ENCODE results near the gene NNT.
"Not testable (repeated sequence)": the region's sequence is repeated elsewhere in the genome, so short reads cannot be mapped to it uniquely, and the experiment has no call there.

NNT gene

GRCh38 chr5:43602461-43603343 is at the start of gene NNT:
Gene NNT, plus strand, starts transcription at chr5:43603180. Its CDS starts 6,016 bp downstream, at chr5:43609196.
- Histone ChIP-seq H3K27me3 (ENCODE audit: insufficient read depth, low read length) (no peaks in the 10 kb centered on the region), H3K9me3 (ENCODE audit: low read length) (no peaks in the 10 kb centered on the region), H3K4me1 (ENCODE audit: insufficient read depth, low read length) (peaks cover 17% of the 10 kb centered on the region), H3K4me3 (ENCODE audit: low read length) (peak within 1 kb of the TSS; percentile 96), H3K36me3 (ENCODE audit: insufficient read depth, low read length) (peaks cover 4% of the 10 kb centered on the region), H2AFZ (ENCODE audit: low read depth, low read length) (peak within 1 kb of the TSS; percentile 84)

- peaks cover 68% of the 10 kb centered on the region for H3K36me3 ChIP-seq (ENCODE audit: insufficient read depth, low read length)
- no peaks in the 10 kb centered on the region for H3K27me3 ChIP-seq (ENCODE audit: insufficient read depth, low read length)
- H3K4me3 ChIP-seq (ENCODE audit: low read length) = no peak overlapping the region
Measured at GRCh38 chr5:43553381-43553780, 49.6 kb upstream of the NNT start.

DNA sequence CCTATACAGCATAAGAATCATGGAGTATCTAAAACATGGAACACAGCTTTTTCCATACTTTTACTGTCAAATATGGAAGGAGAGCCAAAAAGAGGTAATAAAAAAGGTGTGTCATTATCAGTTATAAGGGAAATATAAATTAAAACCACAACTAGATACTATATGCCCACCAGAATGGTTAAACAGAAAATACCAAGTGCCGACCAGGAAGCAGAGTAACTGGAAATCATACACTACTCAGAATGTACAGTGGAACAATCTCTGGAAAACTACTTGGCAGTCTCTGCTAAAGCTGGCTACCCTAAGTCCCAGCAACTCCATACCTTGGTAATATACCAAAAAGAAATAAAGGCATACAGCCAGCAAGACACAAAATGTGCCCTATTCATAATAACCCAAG is 48.5 kb upstream of the NNT start:
- Histone ChIP-seq H3K4me3 (ENCODE audit: low read length) (peak overlapping the region; percentile 81), H3K27me3 (ENCODE audit: insufficient read depth, low read length) (no peaks in the 10 kb centered on the region), H2AFZ (ENCODE audit: low read depth, low read length) (no peak overlapping the region), H3K36me3 (ENCODE audit: insufficient read depth, low read length) (peaks cover 59% of the 10 kb centered on the region), H3K4me1 (ENCODE audit: insufficient read depth, low read length) (peaks cover 27% of the 10 kb centered on the region), H3K9me3 (ENCODE audit: low read length) (peaks cover 1% of the 10 kb centered on the region)

More at GRCh38 chr5:43553381-43553780, 49.6 kb upstream of the NNT start:
- peaks cover 1% of the 10 kb centered on the region for H3K9me3 ChIP-seq (ENCODE audit: low read length)
- peaks cover 27% of the 10 kb centered on the region for H3K4me1 ChIP-seq (ENCODE audit: insufficient read depth, low read length)
- no peak overlapping the region for H2AFZ ChIP-seq (ENCODE audit: low read depth, low read length)

DNA sequence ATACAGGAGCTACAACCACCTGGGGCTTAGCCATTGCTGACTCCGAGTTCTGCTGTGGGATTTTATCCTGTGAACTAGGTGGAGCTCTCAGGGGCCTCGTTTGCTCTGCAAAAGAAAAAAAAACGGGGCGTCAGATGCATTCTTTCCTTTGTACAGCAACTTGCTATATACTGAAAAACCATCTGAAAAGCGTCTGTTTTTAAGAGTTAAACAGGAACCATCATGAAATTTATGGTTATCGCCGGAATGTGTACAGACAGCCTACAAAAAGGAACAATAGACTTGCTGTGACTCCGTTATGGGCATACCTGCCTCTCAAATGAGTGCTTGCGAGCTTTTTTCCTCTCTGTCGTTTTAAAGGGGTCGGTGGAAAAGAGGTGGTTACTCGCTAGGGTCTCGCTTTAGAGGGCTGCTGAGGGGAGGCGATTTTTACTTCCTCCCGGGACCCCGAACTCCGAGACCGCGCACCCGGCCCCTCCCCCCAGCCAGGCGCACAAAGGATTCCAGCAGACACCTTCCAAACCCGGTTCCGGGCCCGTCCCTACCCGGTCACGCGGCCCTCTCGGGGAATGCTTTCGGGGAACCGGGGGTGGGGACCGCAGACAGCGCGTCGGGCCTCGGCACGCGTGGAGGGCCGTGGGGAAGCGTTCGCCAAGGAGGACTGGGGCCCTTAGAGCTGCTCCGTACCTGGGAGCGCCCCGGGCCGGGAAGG is 46.9 kb upstream of the NNT start:
- Histone ChIP-seq H3K9me3 (ENCODE audit: low read length) (peaks cover 1% of the 10 kb centered on the region), H3K4me3 (ENCODE audit: low read length) (peak overlapping the region; percentile 81), H3K36me3 (ENCODE audit: insufficient read depth, low read length) (peaks cover 45% of the 10 kb centered on the region), H3K27me3 (ENCODE audit: insufficient read depth, low read length) (no peaks in the 10 kb centered on the region), H3K4me1 (ENCODE audit: insufficient read depth, low read length) (peaks cover 27% of the 10 kb centered on the region), H2AFZ (ENCODE audit: low read depth, low read length) (peak overlapping the region; percentile 90)

- H3K4me3 ChIP-seq (ENCODE audit: low read length) = peak overlapping the region; percentile 81
- H2AFZ ChIP-seq (ENCODE audit: low read depth, low read length) = peak overlapping the region; percentile 90
- H3K4me1 ChIP-seq (ENCODE audit: insufficient read depth, low read length) = peaks cover 27% of the 10 kb centered on the region
- not testable (repeated sequence) for H3K9me3 ChIP-seq (ENCODE audit: low read length); H3K27me3 ChIP-seq (ENCODE audit: insufficient read depth, low read length)
- H3K36me3 ChIP-seq (ENCODE audit: insufficient read depth, low read length) = peaks cover 40% of the 10 kb centered on the region
Measured at GRCh38 chr5:43556607-43556856, 46.4 kb upstream of the NNT start.

DNA sequence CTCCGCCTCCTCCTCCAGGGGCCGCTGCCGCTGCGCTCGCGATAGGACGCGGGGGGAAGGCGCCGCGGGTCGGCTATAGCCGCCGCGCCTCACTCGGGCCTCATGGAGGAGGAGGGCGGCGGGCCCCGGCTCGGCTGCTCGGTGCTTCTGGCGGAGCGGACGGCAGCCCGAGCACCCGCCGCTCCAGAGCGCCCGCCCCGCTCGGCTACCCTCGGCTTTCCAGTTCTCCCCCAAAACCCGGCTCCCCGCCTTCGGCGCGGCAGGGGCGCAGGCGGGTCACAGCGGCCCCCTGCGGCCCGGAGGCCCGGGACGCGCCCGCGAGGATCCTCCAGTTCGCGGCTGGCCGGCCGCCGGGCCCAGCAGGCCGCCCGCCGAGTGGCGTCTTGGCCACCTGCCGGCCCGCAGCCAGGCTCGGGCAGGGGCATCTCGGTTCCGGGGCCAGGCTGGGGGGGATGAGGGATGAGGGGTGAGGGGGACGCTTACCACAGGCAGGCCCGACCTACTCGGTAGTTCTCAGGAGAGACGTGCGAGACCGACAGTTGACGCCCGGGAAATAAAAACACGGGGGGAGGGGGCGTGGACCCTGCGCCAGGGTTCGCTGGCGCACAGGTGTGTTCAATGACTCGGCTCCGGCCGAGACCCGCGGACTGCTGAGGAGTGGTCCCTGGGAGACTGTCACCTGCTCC is 46.0 kb upstream of the NNT start, which contains the start of gene PAIP1:
Gene PAIP1, minus strand, starts transcription at position 221 of the 686 bp plus-strand sequence. CDS start 231 bp downstream, outside the sequence.
- peaks cover 27% of the 10 kb centered on the region for H3K4me1 ChIP-seq (ENCODE audit: insufficient read depth, low read length)
- peak within 1 kb of the TSS; percentile 90 for H2AFZ ChIP-seq (ENCODE audit: low read depth, low read length)
- peaks cover 35% of the 10 kb centered on the region for H3K36me3 ChIP-seq (ENCODE audit: insufficient read depth, low read length)
- H3K9me3 ChIP-seq (ENCODE audit: low read length) = peaks cover 1% of the 10 kb centered on the region
- H3K27me3 ChIP-seq (ENCODE audit: insufficient read depth, low read length) = no peaks in the 10 kb centered on the region
- peak within 1 kb of the TSS; percentile 81 for H3K4me3 ChIP-seq (ENCODE audit: low read length)

DNA sequence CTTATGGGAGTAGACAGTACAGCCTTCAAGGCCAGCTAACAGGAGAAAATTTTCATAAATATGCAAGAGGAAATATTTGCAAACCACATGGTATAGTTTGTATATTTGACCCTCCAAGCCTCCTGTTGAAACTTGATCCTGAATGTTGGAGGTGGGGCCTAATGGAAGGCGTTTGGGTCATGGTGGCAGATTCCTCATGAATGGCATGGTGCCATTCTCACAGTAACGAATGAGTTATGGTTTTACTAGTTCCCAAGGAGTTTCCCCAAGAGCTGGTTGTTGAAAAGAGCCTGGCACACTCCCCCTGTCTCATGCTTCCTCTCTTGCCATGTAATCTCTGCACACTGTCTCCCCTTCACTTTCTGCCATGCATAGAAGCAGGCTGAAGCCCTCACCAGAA is 42.9 kb upstream of the NNT start:
- Histone ChIP-seq H2AFZ (ENCODE audit: low read depth, low read length) (no peak overlapping the region), H3K4me1 (ENCODE audit: insufficient read depth, low read length) (peaks cover 5% of the 10 kb centered on the region), H3K27me3 (ENCODE audit: insufficient read depth, low read length) (no peaks in the 10 kb centered on the region), H3K4me3 (ENCODE audit: low read length) (no peak overlapping the region), H3K36me3 (ENCODE audit: insufficient read depth, low read length) (peaks cover 4% of the 10 kb centered on the region), H3K9me3 (ENCODE audit: low read length) (no peaks in the 10 kb centered on the region)

DNA sequence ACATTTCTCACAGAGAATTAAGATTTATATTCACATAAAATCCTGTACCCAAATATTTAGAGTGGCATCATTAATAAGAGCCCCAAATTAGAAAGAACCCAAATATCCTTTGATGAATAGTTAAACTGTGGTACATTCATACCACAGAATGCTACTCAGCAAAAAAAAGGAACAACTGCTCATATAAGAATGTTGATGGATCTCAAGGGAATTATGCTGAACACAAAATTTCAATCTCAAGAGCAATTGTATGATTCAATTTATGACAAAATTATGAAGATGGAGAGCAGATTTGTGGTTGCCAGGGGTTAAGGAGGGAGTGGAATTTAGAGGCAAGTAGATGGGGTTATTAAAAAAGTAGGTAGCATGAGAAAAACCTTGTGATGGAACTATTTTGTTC is 41.6 kb upstream of the NNT start:
- Histone ChIP-seq H3K4me1 (ENCODE audit: insufficient read depth, low read length) (no peaks in the 10 kb centered on the region), H3K9me3 (ENCODE audit: low read length) (no peaks in the 10 kb centered on the region), H2AFZ (ENCODE audit: low read depth, low read length) (no peak overlapping the region), H3K27me3 (ENCODE audit: insufficient read depth, low read length) (no peaks in the 10 kb centered on the region), H3K36me3 (ENCODE audit: insufficient read depth, low read length) (no peaks in the 10 kb centered on the region), H3K4me3 (ENCODE audit: low read length) (no peak overlapping the region)

- no peaks in the 10 kb centered on the region for H3K27me3 ChIP-seq (ENCODE audit: insufficient read depth, low read length)
Measured at GRCh38 chr5:43563321-43563720, 39.7 kb upstream of the NNT start.

GRCh38 chr5:43564289-43564850 is 38.6 kb upstream of the NNT start:
- no peaks in the 10 kb centered on the region for H3K4me1 ChIP-seq (ENCODE audit: insufficient read depth, low read length)
- no peaks in the 10 kb centered on the region for H3K27me3 ChIP-seq (ENCODE audit: insufficient read depth, low read length)
- no peaks in the 10 kb centered on the region for H3K9me3 ChIP-seq (ENCODE audit: low read length)
- H3K36me3 ChIP-seq (ENCODE audit: insufficient read depth, low read length) = no peaks in the 10 kb centered on the region
- no peak overlapping the region for H2AFZ ChIP-seq (ENCODE audit: low read depth, low read length)
- no peak overlapping the region for H3K4me3 ChIP-seq (ENCODE audit: low read length)

More at GRCh38 chr5:43563321-43563720, 39.7 kb upstream of the NNT start:
- Histone ChIP-seq H3K36me3 (ENCODE audit: insufficient read depth, low read length) (no peaks in the 10 kb centered on the region), H2AFZ (ENCODE audit: low read depth, low read length) (no peak overlapping the region), H3K9me3 (ENCODE audit: low read length) (no peaks in the 10 kb centered on the region), H3K4me1 (ENCODE audit: insufficient read depth, low read length) (no peaks in the 10 kb centered on the region), H3K4me3 (ENCODE audit: low read length) (no peak overlapping the region)

GRCh38 chr5:43565043-43565442 is 37.9 kb upstream of the NNT start:
- Histone ChIP-seq H3K27me3 (ENCODE audit: insufficient read depth, low read length) (no peaks in the 10 kb centered on the region), H2AFZ (ENCODE audit: low read depth, low read length) (no peak overlapping the region)

GRCh38 chr5:43567967-43568366 is 35.0 kb upstream of the NNT start:
- Histone ChIP-seq H3K36me3 (ENCODE audit: insufficient read depth, low read length) (no peaks in the 10 kb centered on the region), H3K4me1 (ENCODE audit: insufficient read depth, low read length) (no peaks in the 10 kb centered on the region), H3K27me3 (ENCODE audit: insufficient read depth, low read length) (no peaks in the 10 kb centered on the region), H3K9me3 (ENCODE audit: low read length) (no peaks in the 10 kb centered on the region), H3K4me3 (ENCODE audit: low read length) (no peak overlapping the region), H2AFZ (ENCODE audit: low read depth, low read length) (no peak overlapping the region)

More at GRCh38 chr5:43565043-43565442, 37.9 kb upstream of the NNT start:
- no peak overlapping the region for H3K4me3 ChIP-seq (ENCODE audit: low read length)
- H3K9me3 ChIP-seq (ENCODE audit: low read length) = no peaks in the 10 kb centered on the region
- H3K36me3 ChIP-seq (ENCODE audit: insufficient read depth, low read length) = no peaks in the 10 kb centered on the region
- H3K4me1 ChIP-seq (ENCODE audit: insufficient read depth, low read length) = no peaks in the 10 kb centered on the region

All from neuron (in vitro differentiated cells).